H54 (cell line): ENCODE data around the gene INIP.
"Not testable (repeated sequence)": the region's sequence is repeated elsewhere in the genome, so short reads cannot be mapped to it uniquely, and the experiment has no call there.

Experiments used
- DNase-seq: peaks from one replicate; pipeline ENCODE4 v3.0.0; 2011; ENCODE audit warnings: low spot score, mixed read lengths; ENCODE audit not compliant: insufficient read length
- FAIRE-seq: peaks from 3 replicates; lab custom pipeline; 2011; peaks lifted over from hg19 to GRCh38; lab: Jason Lieb, UNC
- POLR2A ChIP-seq: IDR thresholded peaks from 2 replicates; pipeline ENCODE4 v1.6.1; 2011; ENCODE audit warnings: low read depth, mild to moderate bottlenecking, low read length

Gene INIP

GRCh38 chr9:112677040-112677439 lies 40.9 kb downstream of the INIP start:
- DNase-seq (no peak), FAIRE-seq (no peak)
- TF ChIP-seq POLR2A, result no peak

GRCh38 chr9:112673221-112673620 lies 44.7 kb downstream of the INIP start:
- not testable (repeated sequence) for DNase-seq, FAIRE-seq

- TF ChIP-seq POLR2A, result no peak
- DNase-seq, result no peak
- no peak for FAIRE-seq
Observed at GRCh38 chr9:112670991-112671625, 46.8 kb downstream of the INIP start.

- FAIRE-seq (no peak), DNase-seq (no peak)
- no peak for TF ChIP-seq POLR2A
Observed at GRCh38 chr9:112669326-112669725, 48.6 kb downstream of the INIP start.

- DNase-seq (no peak), FAIRE-seq (peak; percentile 73)
- TF ChIP-seq POLR2A, result no peak
Observed at GRCh38 chr9:112665347-112665746, 52.6 kb downstream of the INIP start.

GRCh38 chr9:112664531-112664930 lies 53.4 kb downstream of the INIP start:
- TF ChIP-seq POLR2A, result no peak
- DNase-seq (no peak), FAIRE-seq (no peak)

GRCh38 chr9:112663681-112664080 lies 54.2 kb downstream of the INIP start:
- DNase-seq (no peak), FAIRE-seq (no peak)
- no peak for TF ChIP-seq POLR2A

GRCh38 chr9:112659906-112660305 lies 58.0 kb downstream of the INIP start:
- DNase-seq (no peak), FAIRE-seq (no peak)
- no peak for TF ChIP-seq POLR2A

GRCh38 chr9:112655668-112656067 lies 62.2 kb downstream of the INIP start:
- DNase-seq (no peak), FAIRE-seq (no peak)
- TF ChIP-seq POLR2A, result no peak

- FAIRE-seq (no peak), DNase-seq (no peak)
- no peak for TF ChIP-seq POLR2A
Observed at GRCh38 chr9:112654282-112654681, 63.6 kb downstream of the INIP start.

GRCh38 chr9:112648624-112649023 lies 69.3 kb downstream of the INIP start:
- DNase-seq, result no peak
- no peak for TF ChIP-seq POLR2A
- no peak for FAIRE-seq

- FAIRE-seq, result no peak
- no peak for DNase-seq
- no peak for TF ChIP-seq POLR2A
Observed at GRCh38 chr9:112647596-112647995, 70.3 kb downstream of the INIP start.

- DNase-seq (no peak), FAIRE-seq (no peak)
- TF ChIP-seq POLR2A, result no peak
Observed at GRCh38 chr9:112642126-112642525, 75.8 kb downstream of the INIP start.

GRCh38 chr9:112640311-112640710 lies 77.6 kb downstream of the INIP start:
- TF ChIP-seq POLR2A, result no peak
- DNase-seq (no peak), FAIRE-seq (peak; percentile 20)
